ENCODE data around the gene ASXL2.

- TF ChIP-seq CTCF (conservative IDR thresholded peaks at IDR 0.05), result no peak
- TF ChIP-seq EZH2 (IDR thresholded peaks at IDR 0.05; ENCODE audit: low read depth), result no peak
Measured at GRCh38 chr2:25824718-25825117, 53.6 kb downstream of the ASXL2 start.

Measured in PC-9 (cell line).